HEK293 (cell line): ENCODE results near the gene PALM.

Experiments used
- CTCF ChIA-PET: fragments of 350-600 bp; formaldehyde crosslinking; extraction: SDS; loops from one replicate; lab custom pipeline; 2021; ENCODE audit warnings: antibody characterized with exemption; lab: Yijun Ruan, JAX
- POLR2A ChIA-PET: fragments of 300-600 bp; formaldehyde crosslinking; extraction: SDS; loops from one replicate; lab custom pipeline; 2020; ENCODE audit warnings: antibody characterized with exemption, inconsistent platforms; lab: Yijun Ruan, JAX
- H3K27ac ChIP-seq: fragments of 200-500 bp; sonication (Bioruptor generic); 2 replicates; pipeline ENCODE4 v1.5.1; 2014; ENCODE audit warnings: low read depth, low read length, control low read depth, inconsistent platforms; ENCODE audit errors: extremely low read depth
- H3K36me3 ChIP-seq, 2 experiments: fragments of 200-500 bp in 1 of 2; sonication (Bioruptor generic) in 1 of 2; 1 replicate in 1 of 2; 2 replicates in 1 of 2; pipeline ENCODE4 v1.5.1; 2014 to 2017; ENCODE audit warnings: inconsistent platforms in 2 of 2, low read length in 2 of 2; ENCODE audit not compliant: control insufficient read depth in 2 of 2, insufficient read depth in 1 of 2
- H3K4me1 ChIP-seq: fragments of 200-500 bp; sonication (Bioruptor generic); 2 replicates; pipeline ENCODE4 v1.5.1; 2014; ENCODE audit warnings: mild to moderate bottlenecking, low read length, inconsistent platforms; ENCODE audit not compliant: control insufficient read depth, insufficient read depth
- H3K4me3 ChIP-seq: 2 replicates; pipeline ENCODE4 v1.5.1; 2011; ENCODE audit warnings: low read depth, mild to moderate bottlenecking, control low read depth, low read length, moderate library complexity
- H3K9me3 ChIP-seq: fragments of 200-500 bp; sonication (Bioruptor generic); 2 replicates; pipeline ENCODE4 v1.5.1; 2014; ENCODE audit warnings: low read depth, low read length, inconsistent platforms; ENCODE audit not compliant: control insufficient read depth, insufficient read depth
- GLIS1 ChIP-seq: fragments of 450-650 bp; formaldehyde crosslinking; IDR thresholded peaks from 2 replicates; pipeline ENCODE4 v1.5.1; 2016; ENCODE audit warnings: missing biosample characterization, missing genetic modification characterization
- KLF17 ChIP-seq: fragments of 450-650 bp; formaldehyde crosslinking; IDR thresholded peaks from 2 replicates; pipeline ENCODE4 v1.5.1; 2016; ENCODE audit warnings: missing biosample characterization, missing genetic modification characterization
- PRDM1 ChIP-seq: fragments of 450-650 bp; formaldehyde crosslinking; IDR thresholded peaks from 2 replicates; pipeline ENCODE4; 2016; ENCODE audit warnings: missing biosample characterization, missing genetic modification characterization
- PRDM2 ChIP-seq: fragments of 450-650 bp; formaldehyde crosslinking; IDR thresholded peaks from 2 replicates; pipeline ENCODE4 v1.5.1; 2016; ENCODE audit warnings: missing biosample characterization, missing genetic modification characterization, borderline replicate concordance
- SCRT1 ChIP-seq: fragments of 450-650 bp; formaldehyde crosslinking; IDR thresholded peaks from 2 replicates; pipeline ENCODE4 v1.5.1; 2016; ENCODE audit warnings: missing biosample characterization, missing genetic modification characterization, borderline replicate concordance
- SP7 ChIP-seq: fragments of 450-650 bp; formaldehyde crosslinking; IDR thresholded peaks from 2 replicates; pipeline ENCODE4 v1.5.1; 2016; ENCODE audit warnings: missing biosample characterization, missing genetic modification characterization
- ZBTB44 ChIP-seq: fragments of 450-650 bp; IDR thresholded peaks from 2 replicates; pipeline ENCODE4 v1.5.1; 2018; ENCODE audit warnings: missing biosample characterization, mild to moderate bottlenecking, missing genetic modification characterization
- ZEB2 ChIP-seq: fragments of 450-650 bp; formaldehyde crosslinking; IDR thresholded peaks from 2 replicates; pipeline ENCODE4 v1.5.1; 2016; ENCODE audit warnings: missing biosample characterization, missing genetic modification characterization
- ZNF266 ChIP-seq: fragments of 450-650 bp; formaldehyde crosslinking; IDR thresholded peaks from 2 replicates; pipeline ENCODE4 v1.5.1; 2016; ENCODE audit warnings: missing biosample characterization, missing genetic modification characterization, low read depth
- ZNF302 ChIP-seq: fragments of 450-650 bp; formaldehyde crosslinking; IDR thresholded peaks from 2 replicates; pipeline ENCODE4 v1.5.1; 2016; ENCODE audit warnings: missing biosample characterization, missing genetic modification characterization, low read depth
- ZNF311 ChIP-seq: fragments of 450-650 bp; formaldehyde crosslinking; IDR thresholded peaks from 2 replicates; pipeline ENCODE4 v1.5.1; 2017; ENCODE audit warnings: missing biosample characterization, missing genetic modification characterization, borderline replicate concordance
- ZNF341 ChIP-seq: fragments of 450-650 bp; formaldehyde crosslinking; IDR thresholded peaks from 2 replicates; pipeline ENCODE4; 2016; ENCODE audit warnings: low read depth, missing biosample characterization, missing genetic modification characterization
- ZNF623 ChIP-seq: fragments of 450-650 bp; formaldehyde crosslinking; IDR thresholded peaks from 2 replicates; pipeline ENCODE4 v1.5.1; 2016; ENCODE audit warnings: missing biosample characterization, missing genetic modification characterization
- ZNF629 ChIP-seq: fragments of 450-650 bp; formaldehyde crosslinking; IDR thresholded peaks from 2 replicates; pipeline ENCODE4 v1.5.1; 2017; ENCODE audit warnings: missing biosample characterization, missing genetic modification characterization
- ZNF692 ChIP-seq: fragments of 450-650 bp; formaldehyde crosslinking; IDR thresholded peaks from 2 replicates; pipeline ENCODE4 v1.5.1; 2016; ENCODE audit warnings: missing biosample characterization, missing genetic modification characterization
- ZNF707 ChIP-seq: fragments of 450-650 bp; formaldehyde crosslinking; IDR thresholded peaks from 2 replicates; pipeline ENCODE4 v1.5.1; 2016; ENCODE audit warnings: missing biosample characterization, missing genetic modification characterization
- ZNF768 ChIP-seq: fragments of 450-650 bp; formaldehyde crosslinking; IDR thresholded peaks from 2 replicates; pipeline ENCODE4 v1.5.1; 2018; ENCODE audit warnings: missing biosample characterization, mild to moderate bottlenecking, missing genetic modification characterization
- ZSCAN23 ChIP-seq: fragments of 450-650 bp; formaldehyde crosslinking; IDR thresholded peaks from 2 replicates; pipeline ENCODE4 v1.5.1; 2016; ENCODE audit warnings: missing biosample characterization, missing genetic modification characterization
- TF ChIP-seq, protein P1 (sequence below): fragments of 450-650 bp; formaldehyde crosslinking; IDR thresholded peaks from 2 replicates; pipeline ENCODE4 v1.5.1; 2016; ENCODE audit warnings: missing biosample characterization, missing genetic modification characterization, borderline replicate concordance
- TF ChIP-seq, protein P2 (sequence below): fragments of 450-650 bp; formaldehyde crosslinking; IDR thresholded peaks from 2 replicates; pipeline ENCODE4 v1.5.1; 2017; ENCODE audit warnings: missing biosample characterization, missing genetic modification characterization
- TF ChIP-seq, protein P3 (sequence below): sonication (generic); formaldehyde crosslinking; IDR thresholded peaks from 2 replicates; pipeline ENCODE4 v1.8.1; 2022; ENCODE audit warnings: mild to moderate bottlenecking, moderate library complexity, missing genetic modification reagents

Gene PALM

DNA sequence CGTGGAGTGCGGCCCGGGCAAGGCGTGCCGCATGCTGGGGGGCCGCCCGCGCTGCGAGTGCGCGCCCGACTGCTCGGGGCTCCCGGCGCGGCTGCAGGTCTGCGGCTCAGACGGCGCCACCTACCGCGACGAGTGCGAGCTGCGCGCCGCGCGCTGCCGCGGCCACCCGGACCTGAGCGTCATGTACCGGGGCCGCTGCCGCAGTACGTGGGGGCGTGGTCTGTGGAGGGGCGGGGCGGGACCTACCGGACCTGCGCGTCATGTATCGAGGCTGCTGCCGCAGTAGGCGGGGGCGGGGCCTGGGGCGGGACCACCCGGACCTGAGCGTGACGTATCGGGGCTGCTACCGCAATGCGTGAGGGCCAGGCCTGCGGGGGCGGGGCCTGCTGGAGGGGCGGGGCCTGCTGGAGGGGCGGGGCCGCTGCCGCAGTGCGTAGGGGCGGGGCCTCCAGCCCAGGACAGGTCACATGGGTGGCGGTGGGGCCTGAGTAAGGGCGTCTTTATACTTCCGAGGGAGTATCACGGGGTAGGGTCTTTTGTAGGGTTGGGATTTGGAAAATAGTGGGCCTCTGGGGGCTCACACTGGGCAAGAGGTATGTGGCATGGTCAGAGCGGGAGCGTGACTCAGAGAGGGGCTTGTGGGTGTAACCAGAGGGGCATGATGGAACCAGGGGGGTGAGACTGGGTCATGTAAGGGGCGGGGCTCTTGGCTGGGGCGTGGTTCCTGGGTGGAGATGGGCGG lies 28.3 kb upstream of the PALM start:
- peak overlapping the region; percentile 57 for H3K4me3 ChIP-seq
- H3K27ac ChIP-seq: peak overlapping the region; percentile 92
- CTCF ChIA-PET: interaction anchor here (0.6 to 1.0 kb wide), 4 partner anchors 14 to 90 kb away, joined by 3 to 8 read pairs (median 3); no protein-coding TSS in a partner anchor
- H3K9me3 ChIP-seq: no peaks in the 10 kb centered on the region
- POLR2A ChIA-PET: interaction anchor here (0.6 to 2.0 kb wide), 15 partner anchors 15 to 572 kb away, joined by 3 to 10 read pairs (median 4); partner anchors contain the start of gene PALM
- H3K4me1 ChIP-seq: no peaks in the 10 kb centered on the region
- no peaks in the 10 kb centered on the region for H3K36me3 ChIP-seq
- TF ChIP-seq PRDM1 (tag by site-specific recombination) (no peak), GLIS1 (peak; percentile 45), ZNF266 (tag by site-specific recombination) (no peak), SCRT1 (tag by site-specific recombination) (no peak), ZNF341 (tag by site-specific recombination) (peak; percentile 54; the same call in 1 of the 2 replicates), ZBTB44 (tag by site-specific recombination) (0 out of 2 replicates have a peak, but pooled peaks have one; percentile 16), ZNF692 (tag by site-specific recombination) (peak; percentile 72; the same call in 1 of the 2 replicates), ZNF311 (tag by site-specific recombination) (no peak), ZNF629 (tag by site-specific recombination) (peak; percentile 49; the same call in 1 of the 2 replicates), ZNF768 (no peak), ZEB2 (tag by site-specific recombination) (0 out of 2 replicates have a peak, but pooled peaks have one; percentile 34), ZNF623 (tag by site-specific recombination) (no peak), ZSCAN23 (tag by site-specific recombination) (no peak), ZNF302 (tag by site-specific recombination) (no peak), KLF17 (tag by site-specific recombination) (peak; percentile 51; the same call in 1 of the 2 replicates), PRDM2 (no peak), SP7 (tag by site-specific recombination) (peak; percentile 50; the same call in 1 of the 2 replicates), ZNF707 (no peak)
- TF ChIP-seq, protein P1, sequence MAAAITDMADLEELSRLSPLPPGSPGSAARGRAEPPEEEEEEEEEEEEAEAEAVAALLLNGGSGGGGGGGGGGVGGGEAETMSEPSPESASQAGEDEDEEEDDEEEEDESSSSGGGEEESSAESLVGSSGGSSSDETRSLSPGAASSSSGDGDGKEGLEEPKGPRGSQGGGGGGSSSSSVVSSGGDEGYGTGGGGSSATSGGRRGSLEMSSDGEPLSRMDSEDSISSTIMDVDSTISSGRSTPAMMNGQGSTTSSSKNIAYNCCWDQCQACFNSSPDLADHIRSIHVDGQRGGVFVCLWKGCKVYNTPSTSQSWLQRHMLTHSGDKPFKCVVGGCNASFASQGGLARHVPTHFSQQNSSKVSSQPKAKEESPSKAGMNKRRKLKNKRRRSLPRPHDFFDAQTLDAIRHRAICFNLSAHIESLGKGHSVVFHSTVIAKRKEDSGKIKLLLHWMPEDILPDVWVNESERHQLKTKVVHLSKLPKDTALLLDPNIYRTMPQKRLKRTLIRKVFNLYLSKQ: no peak
- TF ChIP-seq, protein P2, sequence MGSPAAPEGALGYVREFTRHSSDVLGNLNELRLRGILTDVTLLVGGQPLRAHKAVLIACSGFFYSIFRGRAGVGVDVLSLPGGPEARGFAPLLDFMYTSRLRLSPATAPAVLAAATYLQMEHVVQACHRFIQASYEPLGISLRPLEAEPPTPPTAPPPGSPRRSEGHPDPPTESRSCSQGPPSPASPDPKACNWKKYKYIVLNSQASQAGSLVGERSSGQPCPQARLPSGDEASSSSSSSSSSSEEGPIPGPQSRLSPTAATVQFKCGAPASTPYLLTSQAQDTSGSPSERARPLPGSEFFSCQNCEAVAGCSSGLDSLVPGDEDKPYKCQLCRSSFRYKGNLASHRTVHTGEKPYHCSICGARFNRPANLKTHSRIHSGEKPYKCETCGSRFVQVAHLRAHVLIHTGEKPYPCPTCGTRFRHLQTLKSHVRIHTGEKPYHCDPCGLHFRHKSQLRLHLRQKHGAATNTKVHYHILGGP (tag by site-specific recombination): no peak
- TF ChIP-seq, protein P3, sequence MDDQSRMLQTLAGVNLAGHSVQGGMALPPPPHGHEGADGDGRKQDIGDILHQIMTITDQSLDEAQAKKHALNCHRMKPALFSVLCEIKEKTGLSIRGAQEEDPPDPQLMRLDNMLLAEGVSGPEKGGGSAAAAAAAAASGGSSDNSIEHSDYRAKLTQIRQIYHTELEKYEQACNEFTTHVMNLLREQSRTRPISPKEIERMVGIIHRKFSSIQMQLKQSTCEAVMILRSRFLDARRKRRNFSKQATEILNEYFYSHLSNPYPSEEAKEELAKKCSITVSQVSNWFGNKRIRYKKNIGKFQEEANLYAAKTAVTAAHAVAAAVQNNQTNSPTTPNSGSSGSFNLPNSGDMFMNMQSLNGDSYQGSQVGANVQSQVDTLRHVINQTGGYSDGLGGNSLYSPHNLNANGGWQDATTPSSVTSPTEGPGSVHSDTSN (CRISPR knock-in tag): peak; percentile 88; the same call in 1 of the 2 replicates
